Panc1 (cell line): ENCODE results near the gene GCH1. TPM values are rescaled to one million over a fixed set of nuclear protein-coding genes. Genes with fewer than 3 reads are reported as not detected.

Experiments
- ATAC-seq: fragments of 200-7000 bp; cut with Tn5 transposase; 2 replicates; pipeline ENCODE4 v1.9.1; 2020; ENCODE audit warnings: mild to moderate bottlenecking, moderate library complexity
- BruUV-seq: library from RNA; stranded (reverse); fragments of 400-500 nt; replicated peaks from 2 replicates; lab custom pipeline; 2021; lab: Mats Ljungman, UMichigan
- CTCF ChIA-PET: fragments of 300-600 bp; sonication (Branson Sonifier 250); formaldehyde crosslinking; loops from one replicate; lab custom pipeline; 2022; ENCODE audit warnings: antibody characterized with exemption; lab: Charles Lee
- POLR2A ChIA-PET: fragments of 300-600 bp; sonication (Branson Sonifier 250); formaldehyde crosslinking; loops from one replicate; lab custom pipeline; 2022; ENCODE audit warnings: antibody characterized with exemption; lab: Charles Lee
- DNase-seq: peaks from one replicate; pipeline ENCODE4 v3.0.0-alpha.2; 2010; ENCODE audit warnings: low read depth, low spot score
- H3K27ac ChIP-seq: 2 replicates; pipeline ENCODE4 v1.5.1; 2011; ENCODE audit warnings: mild to moderate bottlenecking, low read length, inconsistent platforms
- H3K27me3 ChIP-seq: fragments of 200-500 bp; sonication (Bioruptor generic); 2 replicates; pipeline ENCODE4 v1.6.0; 2014; ENCODE audit warnings: low read length, inconsistent platforms; ENCODE audit not compliant: control insufficient read depth, insufficient read depth
- H3K36me3 ChIP-seq: fragments of 200-500 bp; sonication (Bioruptor generic); 2 replicates; pipeline ENCODE4 v1.5.1; 2014; ENCODE audit warnings: inconsistent platforms, mild to moderate bottlenecking, low read length, moderate library complexity; ENCODE audit not compliant: control insufficient read depth, insufficient read depth
- H3K4me1 ChIP-seq: 2 replicates; pipeline ENCODE4 v1.5.1; 2011; ENCODE audit warnings: inconsistent platforms, mild to moderate bottlenecking, low read length, moderate library complexity; ENCODE audit not compliant: control insufficient read depth, insufficient read depth
- H3K4me3 ChIP-seq, 2 experiments: 2 replicates each; pipeline ENCODE4 v1.5.1; 2011 to 2012; ENCODE audit warnings: low read depth in 2 of 2, low read length in 2 of 2, mild to moderate bottlenecking in 2 of 2, inconsistent platforms in 1 of 2, moderate library complexity in 1 of 2
- H3K9me3 ChIP-seq: fragments of 200-500 bp; sonication (Bioruptor generic); 2 replicates; pipeline ENCODE4 v1.5.1; 2014; ENCODE audit warnings: low read depth, mild to moderate bottlenecking, inconsistent platforms, low read length, moderate library complexity; ENCODE audit not compliant: control insufficient read depth, insufficient read depth
- POLR2AphosphoS5 ChIP-seq: IDR thresholded peaks from 2 replicates; pipeline ENCODE4 v1.6.1; 2012; ENCODE audit warnings: mild to moderate bottlenecking, low read depth, low read length, moderate library complexity
- SIN3A ChIP-seq: IDR thresholded peaks from 2 replicates; pipeline ENCODE4 v1.6.1; 2012; ENCODE audit warnings: low read depth, mild to moderate bottlenecking, low read length, moderate library complexity, borderline replicate concordance; ENCODE audit not compliant: insufficient read depth
- TCF7L2 ChIP-seq: IDR thresholded peaks from 2 replicates; pipeline ENCODE4 v1.6.1; 2011; ENCODE audit warnings: mild to moderate bottlenecking, low read depth, low read length, inconsistent platforms
- in situ Hi-C: cut with HindIII; loops from 2 replicates; pipeline ENCODE4 v1.10.0; 2016; ENCODE audit warnings: low sequenced_read_pairs, low pct_unique_long_range_greater_than_20kb
- intact Hi-C: fragments of 100-400 bp; cut with micrococcal nuclease; formaldehyde crosslinking; loops from one replicate; pipeline ENCODE4 v1.10.0; 2022; ENCODE audit not compliant: unreplicated experiment
- total RNA-seq: library from RNA; stranded (reverse); gene quantifications from one replicate; pipeline ENCODE4 v1.2.1, GENCODE V29; 2021; ENCODE audit not compliant: unreplicated experiment
- TF ChIP-seq, protein P1 (sequence below), 2 experiments: IDR thresholded peaks; 2 replicates each; pipeline ENCODE4 v1.6.1; 2011 to 2012; ENCODE audit warnings: low read depth in 2 of 2, control low read depth in 1 of 2, low read length in 1 of 2, mild to moderate bottlenecking in 1 of 2, moderate library complexity in 1 of 2; ENCODE audit not compliant: insufficient read depth in 1 of 2
- TF ChIP-seq, protein P2 (sequence below): fragments of 450-650 bp; IDR thresholded peaks from 2 replicates; pipeline ENCODE4 v1.5.1; 2017; ENCODE audit warnings: mild to moderate bottlenecking

The GCH1 gene
- total RNA-seq, 1 experiment from 2014 or later, result 3.6 TPM

GRCh38 chr14:54936816-54937215 is 34.2 kb upstream of the GCH1 start:
- Histone ChIP-seq H3K27ac (no peak overlapping the region), H3K9me3 (no peaks in the 10 kb centered on the region), H3K4me1 (no peaks in the 10 kb centered on the region), H3K36me3 (peaks cover 2% of the 10 kb centered on the region; the same call in 1 of the 2 replicates), H3K27me3 (no peaks in the 10 kb centered on the region), H3K4me3 (no peak overlapping the region)
- in situ Hi-C loops (no loop called here), intact Hi-C loops (no loop called here)
- no peak for ATAC-seq
- TF ChIP-seq SIN3A (no peak), POLR2AphosphoS5 (no peak), TCF7L2 (no peak)
- TF ChIP-seq, protein P1, sequence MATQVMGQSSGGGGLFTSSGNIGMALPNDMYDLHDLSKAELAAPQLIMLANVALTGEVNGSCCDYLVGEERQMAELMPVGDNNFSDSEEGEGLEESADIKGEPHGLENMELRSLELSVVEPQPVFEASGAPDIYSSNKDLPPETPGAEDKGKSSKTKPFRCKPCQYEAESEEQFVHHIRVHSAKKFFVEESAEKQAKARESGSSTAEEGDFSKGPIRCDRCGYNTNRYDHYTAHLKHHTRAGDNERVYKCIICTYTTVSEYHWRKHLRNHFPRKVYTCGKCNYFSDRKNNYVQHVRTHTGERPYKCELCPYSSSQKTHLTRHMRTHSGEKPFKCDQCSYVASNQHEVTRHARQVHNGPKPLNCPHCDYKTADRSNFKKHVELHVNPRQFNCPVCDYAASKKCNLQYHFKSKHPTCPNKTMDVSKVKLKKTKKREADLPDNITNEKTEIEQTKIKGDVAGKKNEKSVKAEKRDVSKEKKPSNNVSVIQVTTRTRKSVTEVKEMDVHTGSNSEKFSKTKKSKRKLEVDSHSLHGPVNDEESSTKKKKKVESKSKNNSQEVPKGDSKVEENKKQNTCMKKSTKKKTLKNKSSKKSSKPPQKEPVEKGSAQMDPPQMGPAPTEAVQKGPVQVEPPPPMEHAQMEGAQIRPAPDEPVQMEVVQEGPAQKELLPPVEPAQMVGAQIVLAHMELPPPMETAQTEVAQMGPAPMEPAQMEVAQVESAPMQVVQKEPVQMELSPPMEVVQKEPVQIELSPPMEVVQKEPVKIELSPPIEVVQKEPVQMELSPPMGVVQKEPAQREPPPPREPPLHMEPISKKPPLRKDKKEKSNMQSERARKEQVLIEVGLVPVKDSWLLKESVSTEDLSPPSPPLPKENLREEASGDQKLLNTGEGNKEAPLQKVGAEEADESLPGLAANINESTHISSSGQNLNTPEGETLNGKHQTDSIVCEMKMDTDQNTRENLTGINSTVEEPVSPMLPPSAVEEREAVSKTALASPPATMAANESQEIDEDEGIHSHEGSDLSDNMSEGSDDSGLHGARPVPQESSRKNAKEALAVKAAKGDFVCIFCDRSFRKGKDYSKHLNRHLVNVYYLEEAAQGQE (IDR thresholded peaks at IDR 0.05; ENCODE audit: insufficient read depth in 1 of 2, low read depth in 2 of 2, low read length in 1 of 2), result no peak
- TF ChIP-seq, protein P2, sequence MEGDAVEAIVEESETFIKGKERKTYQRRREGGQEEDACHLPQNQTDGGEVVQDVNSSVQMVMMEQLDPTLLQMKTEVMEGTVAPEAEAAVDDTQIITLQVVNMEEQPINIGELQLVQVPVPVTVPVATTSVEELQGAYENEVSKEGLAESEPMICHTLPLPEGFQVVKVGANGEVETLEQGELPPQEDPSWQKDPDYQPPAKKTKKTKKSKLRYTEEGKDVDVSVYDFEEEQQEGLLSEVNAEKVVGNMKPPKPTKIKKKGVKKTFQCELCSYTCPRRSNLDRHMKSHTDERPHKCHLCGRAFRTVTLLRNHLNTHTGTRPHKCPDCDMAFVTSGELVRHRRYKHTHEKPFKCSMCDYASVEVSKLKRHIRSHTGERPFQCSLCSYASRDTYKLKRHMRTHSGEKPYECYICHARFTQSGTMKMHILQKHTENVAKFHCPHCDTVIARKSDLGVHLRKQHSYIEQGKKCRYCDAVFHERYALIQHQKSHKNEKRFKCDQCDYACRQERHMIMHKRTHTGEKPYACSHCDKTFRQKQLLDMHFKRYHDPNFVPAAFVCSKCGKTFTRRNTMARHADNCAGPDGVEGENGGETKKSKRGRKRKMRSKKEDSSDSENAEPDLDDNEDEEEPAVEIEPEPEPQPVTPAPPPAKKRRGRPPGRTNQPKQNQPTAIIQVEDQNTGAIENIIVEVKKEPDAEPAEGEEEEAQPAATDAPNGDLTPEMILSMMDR, result no peak
- CTCF ChIA-PET, result no interaction called here
- BruUV-seq, result no TSS peak
- DNase-seq, result no peak
- POLR2A ChIA-PET, result no interaction called here

DNA sequence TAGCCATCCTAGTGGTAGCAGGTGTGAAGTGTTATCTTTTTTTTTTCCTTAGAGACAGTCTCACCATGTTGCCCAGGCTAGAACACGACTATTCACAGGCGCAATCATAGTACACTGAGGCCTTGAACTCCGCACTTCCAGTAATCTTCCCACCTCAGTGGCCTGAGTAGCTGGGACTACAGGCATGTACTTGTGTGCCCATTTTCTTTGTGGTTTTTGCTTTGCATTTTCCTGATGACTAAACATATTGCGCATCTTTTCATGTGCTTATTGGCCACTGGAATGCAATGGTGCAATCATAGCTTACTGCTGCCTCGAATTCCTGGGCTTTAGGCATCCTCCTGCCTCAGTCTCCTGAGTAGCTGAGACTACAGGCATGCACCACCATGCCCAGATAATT is 33.3 kb upstream of the GCH1 start:
- POLR2A ChIA-PET, result no interaction called here
- no peak overlapping the region for H3K4me3 ChIP-seq
- CTCF ChIA-PET, result no interaction called here
- no peaks in the 10 kb centered on the region for H3K4me1 ChIP-seq
- intact Hi-C loops (no loop called here), in situ Hi-C loops (no loop called here)
- H3K27me3 ChIP-seq, result no peaks in the 10 kb centered on the region
- no peaks in the 10 kb centered on the region; the same call in 1 of the 2 replicates for H3K36me3 ChIP-seq
- H3K9me3 ChIP-seq, result no peaks in the 10 kb centered on the region
- no TSS peak for BruUV-seq
- DNase-seq (no peak), ATAC-seq (no peak)
- no peak overlapping the region for H3K27ac ChIP-seq
- TF ChIP-seq SIN3A, result no peak
- no peak for TF ChIP-seq TCF7L2
- TF ChIP-seq, protein P1 (IDR thresholded peaks at IDR 0.05; ENCODE audit: insufficient read depth in 1 of 2, low read depth in 2 of 2, low read length in 1 of 2), result no peak
- TF ChIP-seq, protein P2, result no peak
- TF ChIP-seq POLR2AphosphoS5, result no peak
